ENCODE measurements around the gene TBATA.

DNA sequence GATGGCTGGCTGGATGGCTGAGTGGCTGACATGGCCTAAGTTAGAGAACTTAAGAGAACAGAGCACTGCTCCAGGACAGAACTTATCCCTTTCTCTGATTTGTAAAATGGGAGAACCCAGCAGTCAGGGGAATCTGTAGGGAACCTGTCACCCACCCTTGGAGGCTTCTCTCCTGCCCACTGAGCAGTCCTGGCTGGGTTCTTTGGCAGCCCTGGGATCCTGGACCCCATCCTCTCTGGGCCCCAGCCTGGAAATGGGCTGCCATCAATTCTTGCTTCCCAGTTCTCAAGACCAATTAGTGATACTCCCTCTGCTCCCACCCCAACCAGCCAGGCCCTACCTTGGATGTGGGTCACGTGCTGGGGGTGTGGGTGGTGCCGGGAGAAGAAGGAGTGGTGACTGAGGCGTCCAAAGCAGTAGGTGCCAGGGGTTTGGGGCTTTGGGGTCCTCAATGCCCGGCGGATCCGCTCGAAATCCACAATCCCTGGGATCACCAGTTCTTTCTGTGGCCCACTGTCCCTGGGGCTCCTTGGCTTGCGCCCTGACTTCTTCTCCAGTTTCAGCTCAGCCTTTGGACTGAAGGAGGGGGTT, 3.6 kb downstream of the TBATA start:
- TF ChIP-seq, protein P1, sequence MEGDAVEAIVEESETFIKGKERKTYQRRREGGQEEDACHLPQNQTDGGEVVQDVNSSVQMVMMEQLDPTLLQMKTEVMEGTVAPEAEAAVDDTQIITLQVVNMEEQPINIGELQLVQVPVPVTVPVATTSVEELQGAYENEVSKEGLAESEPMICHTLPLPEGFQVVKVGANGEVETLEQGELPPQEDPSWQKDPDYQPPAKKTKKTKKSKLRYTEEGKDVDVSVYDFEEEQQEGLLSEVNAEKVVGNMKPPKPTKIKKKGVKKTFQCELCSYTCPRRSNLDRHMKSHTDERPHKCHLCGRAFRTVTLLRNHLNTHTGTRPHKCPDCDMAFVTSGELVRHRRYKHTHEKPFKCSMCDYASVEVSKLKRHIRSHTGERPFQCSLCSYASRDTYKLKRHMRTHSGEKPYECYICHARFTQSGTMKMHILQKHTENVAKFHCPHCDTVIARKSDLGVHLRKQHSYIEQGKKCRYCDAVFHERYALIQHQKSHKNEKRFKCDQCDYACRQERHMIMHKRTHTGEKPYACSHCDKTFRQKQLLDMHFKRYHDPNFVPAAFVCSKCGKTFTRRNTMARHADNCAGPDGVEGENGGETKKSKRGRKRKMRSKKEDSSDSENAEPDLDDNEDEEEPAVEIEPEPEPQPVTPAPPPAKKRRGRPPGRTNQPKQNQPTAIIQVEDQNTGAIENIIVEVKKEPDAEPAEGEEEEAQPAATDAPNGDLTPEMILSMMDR (conservative IDR thresholded peaks at IDR 0.05; ENCODE audit: low read depth, low read length) = no peak
- no peak for TF ChIP-seq EZH2 (IDR thresholded peaks at IDR 0.05; ENCODE audit: low read length, unreplicated experiment)
- no peak for TF ChIP-seq EZH2phosphoT487 (IDR thresholded peaks at IDR 0.05; ENCODE audit: borderline replicate concordance, low read length)

Data from PC-3 (cell line).